OCI-M2 (cell line): ENCODE measurements around the gene GRM8.

Source experiments
- DNase-seq: peaks from one replicate; lab custom pipeline; 2025; ENCODE audit not compliant: unreplicated experiment; lab: John Stamatoyannopoulos, UW

Gene GRM8

GRCh38 chr7:126820925-126821324, 431.8 kb downstream of the GRM8 start:
- DNase-seq = no peak

- DNase-seq = no peak
These were observed 433.6 kb downstream of the GRM8 start for GRCh38 chr7:126819197-126819484.

- no peak for DNase-seq
These were observed 434.1 kb downstream of the GRM8 start for GRCh38 chr7:126818393-126819196.

- no peak for DNase-seq
These were observed 443.6 kb downstream of the GRM8 start for GRCh38 chr7:126809188-126809587.

GRCh38 chr7:126806614-126807013, 446.1 kb downstream of the GRM8 start:
- no peak for DNase-seq

GRCh38 chr7:126805351-126805750, 447.4 kb downstream of the GRM8 start:
- DNase-seq = no peak

GRCh38 chr7:126804604-126805003, 448.1 kb downstream of the GRM8 start:
- no peak for DNase-seq

- DNase-seq = no peak
These were observed 448.8 kb downstream of the GRM8 start for GRCh38 chr7:126803990-126804389.

- peak; percentile 32 for DNase-seq
These were observed 449.6 kb downstream of the GRM8 start for GRCh38 chr7:126803060-126803665.

- no peak for DNase-seq
These were observed 451.0 kb downstream of the GRM8 start for GRCh38 chr7:126801733-126802132.

- DNase-seq = no peak
These were observed 453.2 kb downstream of the GRM8 start for GRCh38 chr7:126799541-126799940.

GRCh38 chr7:126792521-126792920, 460.2 kb downstream of the GRM8 start:
- DNase-seq = no peak

- DNase-seq = no peak
These were observed 461.4 kb downstream of the GRM8 start for GRCh38 chr7:126791306-126791705.

GRCh38 chr7:126790763-126791162, 462.0 kb downstream of the GRM8 start:
- no peak for DNase-seq

GRCh38 chr7:126783613-126784012, 469.1 kb downstream of the GRM8 start:
- no peak for DNase-seq

GRCh38 chr7:126780993-126781392, 471.7 kb downstream of the GRM8 start:
- no peak for DNase-seq

GRCh38 chr7:126778101-126778500, 474.6 kb downstream of the GRM8 start:
- DNase-seq = no peak

GRCh38 chr7:126776498-126776897, 476.2 kb downstream of the GRM8 start:
- DNase-seq = no peak

GRCh38 chr7:126774077-126774476, 478.7 kb downstream of the GRM8 start:
- no peak for DNase-seq

GRCh38 chr7:126768836-126769235, 483.9 kb downstream of the GRM8 start:
- DNase-seq = no peak

GRCh38 chr7:126760914-126761577, 491.7 kb downstream of the GRM8 start:
- DNase-seq = no peak

- no peak for DNase-seq
These were observed 497.4 kb downstream of the GRM8 start for GRCh38 chr7:126755381-126755780.
